Effector memory CD8-positive, alpha-beta T cell (primary cell): ENCODE measurements around the gene CACHD1.

ENCODE experiments used
- ATAC-seq: fragments of 150-1000 bp; cut with Tn5 transposase; replicated peaks from 2 replicates; pipeline ENCODE4 v1.10.0; 2021; ENCODE audit warnings: mild to moderate bottlenecking, moderate library complexity
- DNase-seq, 3 experiments: peaks; one replicate each; pipeline ENCODE4 v3.0.0; 2021
- H3K27ac Mint-ChIP-seq, 2 donors: one replicate each; pipeline ENCODE4 v1.8.0; 2022; ENCODE audit warnings: mild to moderate bottlenecking in 2 of 2, mixed read lengths in 2 of 2, moderate library complexity in 2 of 2
- H3K27me3 Mint-ChIP-seq, 2 donors: one replicate each; pipeline ENCODE4 v1.8.0; 2022; ENCODE audit warnings: mixed read lengths in 2 of 2
- H3K36me3 Mint-ChIP-seq: one replicate; pipeline ENCODE4 v1.8.0; 2022; ENCODE audit warnings: mild to moderate bottlenecking, moderate library complexity, mixed read lengths; ENCODE audit not compliant: insufficient read depth
- H3K4me1 Mint-ChIP-seq, 2 donors: one replicate each; pipeline ENCODE4 v1.8.0; 2022; ENCODE audit warnings: low read depth in 2 of 2, mixed read lengths in 2 of 2
- H3K4me3 Mint-ChIP-seq, 2 donors: one replicate each; pipeline ENCODE4 v1.8.0; 2022; ENCODE audit warnings: mild to moderate bottlenecking in 2 of 2, mixed read lengths in 2 of 2, moderate library complexity in 2 of 2
- H3K9me3 Mint-ChIP-seq, 2 donors: one replicate each; pipeline ENCODE4 v1.8.0; 2022; ENCODE audit warnings: mixed read lengths in 2 of 2

CACHD1 gene

DNA sequence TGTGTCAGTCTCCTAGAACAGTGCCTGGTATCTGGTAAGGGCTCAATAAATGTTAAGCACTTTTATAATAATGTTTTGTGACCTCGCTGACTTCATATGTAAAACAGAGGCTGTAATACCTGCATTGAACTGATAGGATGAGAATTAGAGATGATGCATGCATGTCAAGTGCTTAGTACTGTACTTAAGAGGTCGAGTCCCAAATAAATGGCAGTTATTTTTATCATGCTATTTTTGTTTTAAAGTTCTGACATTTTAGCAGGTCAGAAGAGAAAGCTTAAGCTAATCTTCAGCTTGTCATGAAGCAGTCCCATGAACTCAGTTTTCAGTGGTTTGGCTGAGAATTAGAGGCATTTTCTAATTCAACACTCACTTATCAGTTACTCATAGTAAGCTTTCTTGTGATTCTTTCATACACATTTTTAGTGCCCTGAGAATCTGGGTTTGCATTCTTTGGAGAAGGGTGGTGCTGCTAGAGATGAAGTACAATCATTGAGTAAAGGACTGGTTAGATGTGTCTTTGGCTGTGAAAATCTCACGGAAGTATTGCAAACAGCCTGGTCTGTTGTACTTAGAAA, 199.3 kb downstream of the CACHD1 start:
- no peak for ATAC-seq
- Mint-ChIP-seq H3K4me3 (no peak overlapping the region), H3K9me3 (no peaks in the 10 kb centered on the region), H3K27ac (no peak overlapping the region), H3K4me1 (no peaks in the 10 kb centered on the region), H3K36me3 (peaks cover 5% of the 10 kb centered on the region), H3K27me3 (peaks cover 21 to 32% of the 10 kb centered on the region in 2 donors)
- no peak for DNase-seq

DNA sequence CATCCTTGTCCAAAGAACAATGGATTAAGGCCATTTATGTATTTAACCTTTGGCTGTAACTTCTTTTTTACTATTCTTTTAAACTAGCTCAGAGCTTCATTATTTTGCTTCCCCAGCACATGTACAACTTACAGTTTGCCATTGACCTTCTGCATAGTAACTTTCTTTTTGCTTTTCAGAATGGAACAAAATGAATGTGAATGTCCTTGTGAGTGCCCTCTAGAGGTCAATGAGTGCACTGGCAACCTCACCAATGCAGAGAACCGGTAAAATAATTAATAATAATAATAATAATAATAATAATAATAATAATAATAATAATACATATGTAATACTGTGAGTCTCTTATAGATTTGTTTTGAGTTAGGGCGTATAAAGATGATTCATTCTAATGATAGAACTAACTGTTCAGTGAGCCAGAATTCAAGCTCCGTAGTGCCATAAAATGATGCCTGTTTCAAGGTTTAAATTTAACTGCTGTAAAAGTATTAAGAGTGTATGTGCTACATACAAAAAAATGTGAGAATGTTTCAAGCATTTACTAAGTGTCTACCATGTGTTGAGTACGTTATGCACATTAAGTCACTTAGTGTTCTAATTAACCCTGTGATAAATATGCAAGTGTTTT, 205.9 kb downstream of the CACHD1 start:
- Mint-ChIP-seq H3K4me3 (no peak overlapping the region), H3K27ac (no peak overlapping the region), H3K36me3 (no peaks in the 10 kb centered on the region), H3K4me1 (no peaks in the 10 kb centered on the region), H3K9me3 (no peaks in the 10 kb centered on the region), H3K27me3 (peaks cover 17 to 43% of the 10 kb centered on the region in 2 donors)
- ATAC-seq, result no peak
- DNase-seq, result no peak

DNA sequence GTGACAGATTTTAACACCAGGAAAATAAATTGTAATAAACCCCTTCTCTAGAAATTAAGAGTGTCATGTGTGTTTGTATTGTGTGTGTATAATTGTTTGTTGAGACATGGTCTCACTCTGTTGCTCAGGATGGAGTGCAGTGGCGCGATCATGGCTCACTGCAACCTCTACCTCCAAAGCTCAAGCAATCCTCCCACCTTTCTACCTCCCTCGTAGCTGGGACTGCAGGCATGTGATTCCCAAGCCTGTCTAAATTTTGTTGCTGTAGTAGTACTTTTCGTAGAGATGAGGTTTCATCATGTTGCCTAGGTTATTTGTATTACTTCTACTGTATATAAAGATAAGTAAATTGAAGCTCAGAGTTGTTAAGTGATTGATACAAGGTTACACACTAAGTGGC, 206.5 kb downstream of the CACHD1 start:
- Mint-ChIP-seq H3K9me3 (no peaks in the 10 kb centered on the region), H3K4me3 (no peak overlapping the region), H3K27me3 (peaks cover 22 to 48% of the 10 kb centered on the region in 2 donors), H3K27ac (no peak overlapping the region), H3K36me3 (no peaks in the 10 kb centered on the region), H3K4me1 (no peaks in the 10 kb centered on the region)
- DNase-seq (no peak), ATAC-seq (no peak)

DNA sequence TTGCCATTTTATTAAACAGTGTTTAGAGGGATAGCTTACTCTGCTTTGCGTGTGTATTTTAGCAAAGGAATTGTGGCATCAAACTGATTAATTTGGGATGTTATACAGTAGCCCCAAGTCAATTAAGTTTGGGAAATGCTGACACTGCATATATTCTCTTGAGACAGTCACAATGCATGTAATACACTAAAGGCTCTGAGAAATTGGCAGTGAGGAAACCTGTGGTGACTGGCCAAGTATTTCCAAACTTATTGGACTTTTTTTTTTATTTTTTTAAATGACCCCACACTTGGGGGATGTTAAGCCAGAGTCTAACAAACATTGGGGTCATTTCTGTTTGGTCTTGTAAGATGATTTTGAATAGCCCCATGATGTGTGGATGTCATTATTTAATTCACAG, 207.6 kb downstream of the CACHD1 start:
- DNase-seq, result no peak
- Mint-ChIP-seq H3K27me3 (peaks cover 22 to 60% of the 10 kb centered on the region in 2 donors), H3K4me1 (no peaks in the 10 kb centered on the region), H3K9me3 (no peaks in the 10 kb centered on the region), H3K27ac (no peak overlapping the region), H3K4me3 (no peak overlapping the region), H3K36me3 (no peaks in the 10 kb centered on the region)
- ATAC-seq, result no peak

DNA sequence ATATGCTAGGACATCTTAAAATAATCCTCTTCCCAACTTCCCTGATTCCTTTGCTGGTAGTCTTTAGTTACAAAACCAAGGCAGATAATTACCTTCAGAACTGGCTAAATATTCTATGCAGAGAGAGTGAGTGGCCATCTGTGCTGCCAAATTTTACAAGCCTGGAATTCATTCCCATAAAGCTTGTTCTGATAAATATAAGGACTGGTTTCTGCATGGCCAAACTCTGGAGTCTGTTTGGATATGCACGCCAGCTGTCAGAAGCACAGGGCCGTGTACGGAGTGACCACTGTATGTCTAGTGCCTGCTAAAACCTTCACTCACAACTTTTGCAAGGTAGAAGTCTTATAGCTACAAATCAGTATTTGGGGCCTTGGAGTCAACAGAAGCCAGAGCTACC, 208.4 kb downstream of the CACHD1 start:
- no peaks in the 10 kb centered on the region for H3K9me3 Mint-ChIP-seq
- H3K36me3 Mint-ChIP-seq, result no peaks in the 10 kb centered on the region
- H3K27me3 Mint-ChIP-seq, result peaks cover 14 to 54% of the 10 kb centered on the region in 2 donors
- H3K4me1 Mint-ChIP-seq, result no peaks in the 10 kb centered on the region
- H3K4me3 Mint-ChIP-seq, result no peak overlapping the region
- ATAC-seq (no peak), DNase-seq (no peak)
- no peak overlapping the region for H3K27ac Mint-ChIP-seq

DNA sequence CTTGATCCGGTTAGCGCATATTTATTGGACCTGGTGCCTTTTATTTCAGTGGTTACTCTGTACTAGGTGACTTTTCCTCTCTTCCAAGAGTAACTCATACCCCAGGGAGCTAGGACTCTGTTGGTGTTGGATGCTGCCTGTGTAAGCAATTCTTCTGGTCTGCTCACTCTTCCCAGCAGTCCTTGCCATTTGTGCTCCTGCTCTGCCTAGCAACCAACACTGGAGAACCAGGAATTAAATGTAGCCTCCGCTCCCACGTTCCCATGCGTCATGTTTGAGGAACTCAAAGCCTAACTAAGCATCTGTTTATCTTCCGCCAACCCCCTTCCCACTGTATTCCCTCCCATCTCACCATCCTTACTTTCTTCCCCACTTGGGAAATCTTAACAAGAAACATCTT, 209.2 kb downstream of the CACHD1 start:
- no peaks in the 10 kb centered on the region for H3K36me3 Mint-ChIP-seq
- no peak overlapping the region for H3K27ac Mint-ChIP-seq
- H3K9me3 Mint-ChIP-seq, result no peaks in the 10 kb centered on the region
- no peaks in the 10 kb centered on the region for H3K4me1 Mint-ChIP-seq
- DNase-seq (no peak), ATAC-seq (no peak)
- H3K4me3 Mint-ChIP-seq, result no peak overlapping the region
- peaks cover 13 to 47% of the 10 kb centered on the region in 2 donors for H3K27me3 Mint-ChIP-seq

DNA sequence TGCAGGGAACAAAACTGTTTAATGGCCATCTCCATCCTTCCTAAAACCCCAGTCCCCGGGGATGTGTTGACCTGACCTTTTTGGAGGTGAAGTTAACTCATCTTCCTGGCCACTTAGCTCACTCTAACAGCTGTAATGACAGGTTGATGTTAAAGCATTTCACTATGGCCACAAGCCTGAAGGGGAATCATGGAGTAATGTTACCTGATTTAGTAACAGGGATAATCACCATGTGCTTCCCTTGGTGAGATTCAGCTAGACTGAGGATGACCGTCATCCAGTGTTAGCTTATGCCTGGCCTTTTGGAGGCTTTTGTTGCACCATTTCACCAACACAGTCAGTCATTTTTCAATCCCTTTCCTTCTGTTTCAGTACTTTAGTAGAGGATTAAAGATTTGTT, 210.7 kb downstream of the CACHD1 start:
- DNase-seq (no peak), ATAC-seq (no peak)
- Mint-ChIP-seq H3K27me3 (peaks cover 13 to 47% of the 10 kb centered on the region in 2 donors), H3K36me3 (no peaks in the 10 kb centered on the region), H3K4me1 (no peaks in the 10 kb centered on the region), H3K9me3 (no peaks in the 10 kb centered on the region), H3K4me3 (no peak overlapping the region), H3K27ac (no peak overlapping the region)

DNA sequence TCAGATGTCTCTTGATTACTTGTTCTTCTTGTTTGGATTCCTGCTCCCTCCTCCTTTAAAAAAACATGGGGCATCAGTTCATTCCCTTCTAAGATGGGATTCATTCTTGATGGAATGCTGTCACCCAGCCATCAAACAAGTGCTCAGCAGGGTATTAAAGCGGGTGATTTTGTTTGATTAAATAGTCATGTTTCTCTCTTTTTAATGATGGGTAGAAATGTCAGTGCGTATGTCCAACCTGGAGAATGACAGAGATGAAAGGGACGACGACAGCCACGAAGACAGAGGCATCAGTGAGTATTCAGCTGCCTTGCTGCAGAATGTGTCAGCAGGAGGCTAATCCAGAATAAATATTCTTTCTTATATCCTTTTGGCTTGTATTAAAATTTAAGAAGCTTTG, 211.1 kb downstream of the CACHD1 start:
- Mint-ChIP-seq H3K4me1 (no peaks in the 10 kb centered on the region), H3K27ac (no peak overlapping the region), H3K27me3 (peaks cover 13 to 47% of the 10 kb centered on the region in 2 donors), H3K4me3 (no peak overlapping the region), H3K9me3 (no peaks in the 10 kb centered on the region), H3K36me3 (no peaks in the 10 kb centered on the region)
- DNase-seq, result no peak
- no peak for ATAC-seq

DNA sequence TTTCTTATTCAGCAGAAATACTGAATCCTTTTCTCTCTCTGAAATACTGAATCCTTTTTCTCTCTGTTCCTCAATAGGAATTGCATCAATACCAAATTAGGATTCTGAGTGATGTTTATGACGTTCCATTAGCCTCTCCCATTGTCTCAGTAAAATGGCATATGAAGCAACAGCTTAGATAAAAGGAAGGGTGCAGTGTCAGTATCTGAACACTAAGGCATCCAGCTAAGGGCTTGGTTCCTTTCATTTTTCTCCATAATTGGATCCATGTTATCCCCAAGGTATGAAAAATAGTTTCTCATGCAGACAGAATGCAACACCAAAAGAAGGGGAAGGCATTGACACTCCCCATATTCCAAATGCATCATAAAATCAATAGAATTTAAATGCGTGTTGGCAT, 213.5 kb downstream of the CACHD1 start:
- DNase-seq (no peak), ATAC-seq (no peak)
- H3K9me3 Mint-ChIP-seq, result no peaks in the 10 kb centered on the region
- no peaks in the 10 kb centered on the region for H3K4me1 Mint-ChIP-seq
- H3K4me3 Mint-ChIP-seq, result no peak overlapping the region
- peaks cover 13 to 36% of the 10 kb centered on the region in 2 donors for H3K27me3 Mint-ChIP-seq
- no peaks in the 10 kb centered on the region for H3K36me3 Mint-ChIP-seq
- no peak overlapping the region for H3K27ac Mint-ChIP-seq

DNA sequence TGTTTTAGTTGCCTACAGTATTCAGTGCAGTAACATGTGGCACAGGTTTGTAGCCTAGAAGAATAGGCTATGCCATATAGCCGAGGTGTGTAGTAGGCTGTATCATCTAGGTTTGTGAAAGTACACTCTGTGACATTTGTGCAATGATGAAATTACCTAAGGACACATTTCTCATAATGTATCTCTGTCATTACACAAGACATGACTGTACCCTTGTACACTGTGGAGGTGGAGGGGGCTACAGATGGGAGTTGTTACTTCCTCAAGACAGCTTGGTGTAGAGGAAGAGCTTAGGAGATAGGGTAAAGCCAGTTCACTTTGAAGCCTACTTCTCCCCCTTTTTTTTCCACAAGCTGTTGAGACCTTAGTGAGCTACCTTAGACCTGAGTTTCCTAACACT, 215.3 kb downstream of the CACHD1 start:
- Mint-ChIP-seq H3K36me3 (no peaks in the 10 kb centered on the region), H3K9me3 (no peaks in the 10 kb centered on the region), H3K4me3 (no peak overlapping the region), H3K4me1 (no peaks in the 10 kb centered on the region), H3K27ac (no peak overlapping the region), H3K27me3 (peaks cover 7 to 24% of the 10 kb centered on the region in 2 donors)
- ATAC-seq, result no peak
- no peak for DNase-seq

DNA sequence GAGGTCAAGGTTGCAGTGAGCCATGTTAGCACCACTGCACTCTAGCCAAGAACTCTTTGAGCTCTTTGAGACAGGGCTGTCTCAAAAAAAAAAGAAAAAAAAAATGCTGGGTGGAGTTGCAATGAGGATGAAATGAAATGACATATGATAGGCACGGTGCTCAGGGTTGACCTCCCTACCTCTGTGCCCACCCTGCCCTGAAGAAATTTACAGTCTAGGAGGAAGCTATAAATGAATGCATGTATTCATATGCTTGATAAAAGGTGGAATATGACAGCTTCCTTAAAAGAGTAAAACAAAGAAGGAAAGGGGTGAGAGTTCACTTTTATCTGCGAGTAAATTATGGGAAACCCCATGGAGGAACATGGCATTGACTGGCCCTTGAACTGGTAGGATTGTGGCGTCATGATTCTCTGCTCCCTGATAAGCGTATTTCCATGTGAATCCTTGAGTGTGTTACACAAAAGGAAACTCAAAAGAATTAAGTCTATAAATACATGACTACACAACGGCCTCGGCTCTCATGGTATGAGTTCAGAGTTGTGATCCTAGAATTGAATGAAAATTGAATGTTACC, 215.9 kb downstream of the CACHD1 start:
- Mint-ChIP-seq H3K4me3 (no peak overlapping the region), H3K4me1 (no peaks in the 10 kb centered on the region), H3K27ac (no peak overlapping the region), H3K27me3 (peaks cover 4 to 18% of the 10 kb centered on the region in 2 donors), H3K36me3 (no peaks in the 10 kb centered on the region), H3K9me3 (no peaks in the 10 kb centered on the region)
- DNase-seq, result no peak
- no peak for ATAC-seq

DNA sequence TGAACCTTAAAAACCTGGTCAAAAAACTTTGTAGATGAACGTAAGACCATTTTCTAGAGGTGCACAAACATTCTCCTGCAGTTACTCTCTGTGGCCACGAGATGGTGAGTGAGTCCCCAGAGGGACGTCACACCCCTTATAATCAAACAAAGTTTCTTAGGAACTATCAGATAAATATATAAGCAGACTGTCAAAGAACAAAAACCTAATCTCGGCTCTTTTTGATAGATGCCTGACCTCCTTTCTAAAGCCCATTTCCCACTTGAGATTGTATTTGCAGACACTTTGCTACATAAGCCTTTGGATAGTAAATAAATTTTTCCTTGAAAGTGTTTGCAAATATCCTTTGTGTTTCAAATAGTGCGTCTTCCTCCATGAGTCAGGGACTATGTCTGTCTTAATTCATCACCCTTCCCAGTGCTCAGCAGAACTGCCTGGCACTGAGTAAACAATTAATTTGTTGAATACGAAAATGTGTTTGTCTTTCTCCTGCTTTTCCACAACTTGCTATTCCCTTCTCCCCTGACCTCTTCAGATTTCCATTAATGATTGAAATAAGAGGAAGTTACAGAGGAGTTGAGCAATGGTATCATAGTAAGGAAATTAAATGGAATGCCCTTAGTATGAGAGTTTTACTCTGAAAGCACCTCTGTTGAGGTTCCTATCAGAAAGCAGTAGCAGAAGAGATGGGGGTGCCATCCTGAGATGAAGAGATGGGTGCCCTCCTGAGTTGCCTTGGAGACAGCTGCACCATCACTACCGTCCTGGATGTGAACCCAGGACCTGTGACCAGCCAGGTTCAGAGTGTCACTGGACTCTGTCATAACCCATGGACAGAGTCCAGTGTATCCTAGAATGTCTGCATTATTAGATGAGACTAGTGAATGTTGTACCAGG, 217.1 kb downstream of the CACHD1 start:
- Mint-ChIP-seq H3K27me3 (peaks cover 8 to 14% of the 10 kb centered on the region in 2 donors), H3K27ac (no peak overlapping the region), H3K36me3 (no peaks in the 10 kb centered on the region), H3K4me3 (no peak overlapping the region), H3K9me3 (no peaks in the 10 kb centered on the region), H3K4me1 (no peaks in the 10 kb centered on the region)
- peak; percentile 79 for ATAC-seq
- DNase-seq, result peak; percentile 6 to 33 (median 32)

DNA sequence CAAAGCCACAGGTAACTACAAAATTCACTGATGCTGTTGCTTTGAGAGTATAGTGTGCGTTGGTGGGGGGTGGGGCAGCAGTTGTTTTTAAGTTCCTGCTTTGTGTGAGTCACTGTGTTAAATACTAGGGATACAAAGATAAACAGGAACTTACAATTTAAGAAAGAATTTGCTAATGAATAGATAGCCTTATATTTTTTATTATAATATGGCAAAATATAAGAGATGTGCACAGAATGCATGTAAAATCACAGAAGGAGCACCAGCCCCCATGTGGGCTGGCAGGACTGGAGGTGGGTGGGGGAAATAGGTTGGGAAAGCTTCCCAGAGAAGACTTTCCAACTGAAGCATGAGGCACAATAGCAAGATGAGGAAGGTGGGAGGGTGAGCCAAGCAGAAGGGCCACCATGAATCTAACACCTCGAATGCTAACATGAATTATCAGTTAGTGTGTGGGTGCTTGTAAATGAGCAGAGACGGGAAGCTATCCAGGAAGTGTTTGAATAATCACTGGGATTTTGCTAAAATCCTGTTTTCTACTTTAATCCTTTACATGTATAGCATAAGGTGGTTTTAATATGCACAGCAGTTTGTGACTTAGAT, 217.9 kb downstream of the CACHD1 start:
- peaks cover 8% of the 10 kb centered on the region in 2 donors for H3K27me3 Mint-ChIP-seq
- DNase-seq (no peak), ATAC-seq (no peak)
- H3K27ac Mint-ChIP-seq, result no peak overlapping the region
- no peaks in the 10 kb centered on the region for H3K36me3 Mint-ChIP-seq
- no peak overlapping the region for H3K4me3 Mint-ChIP-seq
- no peaks in the 10 kb centered on the region for H3K9me3 Mint-ChIP-seq
- no peaks in the 10 kb centered on the region for H3K4me1 Mint-ChIP-seq
